Epithelial cell of proximal tubule (primary cell): Measurements from ENCODE around the gene CELF4. TPM values are rescaled to one million over a fixed set of nuclear protein-coding genes. Genes with fewer than 3 reads are reported as not detected.

Experiments
- DNase-seq: peaks from one replicate; pipeline ENCODE4 v3.0.0-alpha.2; 2011; ENCODE audit warnings: low read depth
- H3K4me3 ChIP-seq: 2 replicates; pipeline ENCODE4 v1.5.1; 2011; ENCODE audit warnings: low read depth, mild to moderate bottlenecking, low read length
- total RNA-seq: library from RNA; depleted of rRNA; stranded (reverse); fragments of >200 nt; gene quantifications from 2 replicates; pipeline ENCODE4 v1.2.3, GENCODE V29; 2015
- TF ChIP-seq, protein P1 (sequence below): conservative IDR thresholded peaks from 2 replicates; pipeline ENCODE4 v1.5.1; 2012; ENCODE audit warnings: low read depth, mild to moderate bottlenecking, low read length

Gene CELF4
- total RNA-seq, 1 donor from 2014 or later, result not detected

DNA sequence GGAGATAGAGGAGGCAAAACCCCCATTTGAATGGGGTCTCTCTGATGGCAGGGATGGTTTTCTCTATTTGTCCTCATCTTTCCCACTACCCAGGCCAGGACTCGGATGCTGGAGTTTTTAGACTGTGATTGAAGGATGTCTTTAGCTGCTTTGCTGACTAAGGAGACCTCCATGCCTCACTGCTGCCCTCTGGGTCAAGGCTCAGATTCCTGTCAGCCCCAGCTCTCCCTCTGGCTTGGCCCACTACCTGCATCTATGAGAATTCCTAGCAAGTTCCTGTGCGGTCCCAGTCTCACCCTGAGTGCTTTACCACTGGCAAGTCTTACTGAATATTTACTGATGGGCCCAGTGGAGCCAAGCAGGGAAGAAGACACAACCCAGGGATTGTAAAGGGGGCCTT, 184.0 kb downstream of the CELF4 start:
- TF ChIP-seq, protein P1, sequence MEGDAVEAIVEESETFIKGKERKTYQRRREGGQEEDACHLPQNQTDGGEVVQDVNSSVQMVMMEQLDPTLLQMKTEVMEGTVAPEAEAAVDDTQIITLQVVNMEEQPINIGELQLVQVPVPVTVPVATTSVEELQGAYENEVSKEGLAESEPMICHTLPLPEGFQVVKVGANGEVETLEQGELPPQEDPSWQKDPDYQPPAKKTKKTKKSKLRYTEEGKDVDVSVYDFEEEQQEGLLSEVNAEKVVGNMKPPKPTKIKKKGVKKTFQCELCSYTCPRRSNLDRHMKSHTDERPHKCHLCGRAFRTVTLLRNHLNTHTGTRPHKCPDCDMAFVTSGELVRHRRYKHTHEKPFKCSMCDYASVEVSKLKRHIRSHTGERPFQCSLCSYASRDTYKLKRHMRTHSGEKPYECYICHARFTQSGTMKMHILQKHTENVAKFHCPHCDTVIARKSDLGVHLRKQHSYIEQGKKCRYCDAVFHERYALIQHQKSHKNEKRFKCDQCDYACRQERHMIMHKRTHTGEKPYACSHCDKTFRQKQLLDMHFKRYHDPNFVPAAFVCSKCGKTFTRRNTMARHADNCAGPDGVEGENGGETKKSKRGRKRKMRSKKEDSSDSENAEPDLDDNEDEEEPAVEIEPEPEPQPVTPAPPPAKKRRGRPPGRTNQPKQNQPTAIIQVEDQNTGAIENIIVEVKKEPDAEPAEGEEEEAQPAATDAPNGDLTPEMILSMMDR, result peak; percentile 37
- H3K4me3 ChIP-seq, result no peak overlapping the region
- no peak for DNase-seq

DNA sequence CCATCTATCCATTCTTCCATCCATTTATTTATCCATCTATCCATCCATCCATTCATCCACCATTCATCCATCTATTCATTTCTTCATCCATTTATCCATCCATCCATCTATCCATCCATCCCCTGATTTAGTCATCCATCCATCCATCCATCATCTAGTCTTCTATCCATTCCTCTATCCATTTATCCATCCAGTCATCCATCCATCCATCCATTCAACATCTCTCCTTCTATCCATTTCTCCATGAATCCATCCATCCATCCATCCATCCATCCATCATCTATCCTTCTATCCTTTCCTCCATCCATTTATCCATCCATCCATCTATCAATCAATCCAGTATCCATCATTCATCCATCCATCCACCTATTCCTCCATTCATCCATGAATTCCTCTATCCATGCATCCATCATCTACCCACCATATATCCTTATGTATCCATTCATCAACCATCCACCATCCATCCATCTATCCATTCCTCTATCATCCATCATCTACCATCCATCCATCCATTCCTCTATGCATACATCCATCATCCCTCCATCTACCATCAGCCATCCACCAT, 185.0 kb downstream of the CELF4 start:
- H3K4me3 ChIP-seq, result no peak overlapping the region
- TF ChIP-seq, protein P1, result no peak
- DNase-seq, result no peak

DNA sequence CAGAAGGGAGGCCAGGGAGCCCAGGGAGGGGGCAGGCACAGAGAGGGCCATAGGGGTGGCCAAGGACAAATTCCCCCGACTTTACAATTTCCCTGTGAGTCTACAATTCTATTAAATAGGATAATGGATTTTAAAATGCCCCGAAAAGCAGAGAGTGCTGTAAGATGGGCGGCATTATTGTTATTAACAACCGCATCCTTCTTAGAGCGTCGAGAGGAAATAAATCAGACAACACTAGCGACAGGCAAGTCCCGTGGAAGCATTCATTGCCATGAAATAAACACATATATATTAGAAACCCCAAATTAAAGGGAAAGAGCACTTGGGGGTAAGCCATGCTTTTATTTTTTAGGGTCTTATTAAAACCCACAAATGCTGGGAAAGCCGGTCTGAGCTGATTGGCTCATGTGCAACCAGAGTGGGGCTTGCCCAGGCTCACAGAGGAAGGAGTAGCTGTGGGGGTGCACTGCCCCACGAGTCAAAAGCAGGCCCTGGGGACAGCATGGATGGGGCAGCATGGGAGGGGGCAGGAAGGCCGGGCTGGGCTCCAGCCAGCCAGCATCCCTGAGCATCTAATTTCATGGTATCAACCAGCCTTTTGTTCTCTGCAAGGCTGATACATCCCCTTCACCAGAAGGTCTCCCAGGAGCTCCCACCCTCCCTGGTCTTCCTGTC, 187.1 kb downstream of the CELF4 start:
- no peak overlapping the region for H3K4me3 ChIP-seq
- TF ChIP-seq, protein P1, result no peak
- no peak for DNase-seq

DNA sequence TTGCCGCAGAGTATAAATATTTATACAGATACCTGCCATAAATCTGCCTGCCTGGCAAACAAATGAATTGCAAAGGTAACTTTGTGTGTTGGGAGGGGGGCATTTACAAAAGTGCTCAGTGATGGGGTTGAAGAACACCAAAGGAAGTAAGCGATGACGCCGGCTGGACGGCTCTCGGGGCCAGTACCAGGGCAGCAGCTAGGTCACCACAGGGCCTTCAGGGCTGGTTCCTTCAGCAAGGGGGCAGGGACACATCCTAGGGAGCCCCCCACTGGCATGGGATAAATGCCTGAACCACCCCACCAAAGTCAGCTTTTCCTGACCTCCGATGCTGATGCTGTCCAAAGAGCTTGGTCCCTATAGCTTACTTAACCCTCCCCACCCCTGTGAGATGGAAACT, 190.4 kb downstream of the CELF4 start:
- no peak for DNase-seq
- TF ChIP-seq, protein P1, result no peak
- no peak overlapping the region for H3K4me3 ChIP-seq

DNA sequence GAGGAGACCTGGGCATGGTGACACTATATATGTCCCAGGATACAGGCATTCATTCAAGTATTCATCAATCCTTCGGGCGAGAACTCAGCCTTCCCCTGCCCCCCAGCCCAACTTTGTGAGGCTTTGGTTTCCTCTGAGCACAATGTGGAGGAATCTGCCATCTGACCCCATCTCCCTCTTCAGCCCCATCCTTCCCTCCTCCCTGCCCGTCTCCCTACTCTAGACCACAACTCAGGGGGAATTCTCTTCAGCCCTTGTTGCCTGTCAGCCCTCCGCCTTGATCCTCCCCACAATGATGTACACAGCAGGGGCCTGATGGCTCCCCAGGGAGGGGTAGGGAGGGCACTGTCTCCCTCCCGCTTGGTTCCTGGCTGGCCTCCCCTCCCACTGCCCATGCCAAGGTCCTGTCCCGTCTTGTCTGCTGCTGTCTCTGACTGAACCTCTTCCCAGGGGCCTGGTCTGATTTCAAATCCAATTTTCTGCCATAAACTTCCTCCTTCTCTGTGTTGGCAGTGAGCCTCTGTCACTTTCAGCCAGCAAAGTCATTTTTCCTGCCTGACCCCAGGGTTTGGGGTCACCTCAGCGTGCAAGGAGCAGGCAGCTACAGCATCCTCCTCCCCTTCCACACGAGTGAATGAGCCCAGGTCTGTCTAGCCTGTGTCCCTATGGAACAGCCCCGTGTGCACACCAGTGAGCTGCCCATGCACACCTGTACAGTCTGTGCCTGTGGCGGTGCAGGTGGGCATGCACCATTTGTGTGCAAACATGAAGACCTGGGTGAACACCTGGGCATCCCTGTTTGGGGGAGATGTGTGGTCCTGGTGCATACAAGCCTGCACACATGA, 197.3 kb downstream of the CELF4 start:
- H3K4me3 ChIP-seq, result no peak overlapping the region
- TF ChIP-seq, protein P1, result no peak
- no peak for DNase-seq

DNA sequence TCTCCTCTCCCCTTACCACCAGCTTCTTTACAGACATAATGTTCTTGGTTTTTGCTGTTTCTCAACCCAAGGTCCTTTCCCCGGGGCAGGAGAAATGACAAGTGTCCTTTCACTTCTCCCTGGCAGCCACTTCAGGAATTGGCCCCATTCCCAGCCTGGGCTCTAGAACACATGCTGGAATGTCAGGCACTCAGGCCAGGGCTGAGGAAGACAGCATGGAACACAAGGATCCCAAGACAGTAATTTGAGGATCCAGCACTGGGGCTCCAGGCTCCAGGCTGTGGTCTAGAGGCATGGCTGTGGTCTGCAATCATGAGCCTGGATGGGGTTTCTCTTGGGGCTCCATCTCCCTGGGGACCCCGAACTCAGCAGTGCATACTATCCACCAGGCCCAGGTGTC, 201.4 kb downstream of the CELF4 start:
- no peak for DNase-seq
- TF ChIP-seq, protein P1, result no peak
- no peak overlapping the region for H3K4me3 ChIP-seq
